Astrocyte (in vitro differentiated cells and primary cell): Measurements from ENCODE around the gene PTPRC.

Experiments used
- EZH2 ChIP-seq: IDR thresholded peaks from 2 replicates; pipeline ENCODE4 v1.6.1; 2012; ENCODE audit warnings: mild to moderate bottlenecking, low read length, inconsistent platforms; ENCODE audit not compliant: insufficient read depth
- TF ChIP-seq, protein P1 (sequence below): IDR thresholded peaks from 2 replicates; pipeline ENCODE4 v1.5.1; 2011; ENCODE audit warnings: low read depth, mild to moderate bottlenecking, inconsistent platforms, low read length, moderate library complexity; ENCODE audit not compliant: insufficient read depth

DNA sequence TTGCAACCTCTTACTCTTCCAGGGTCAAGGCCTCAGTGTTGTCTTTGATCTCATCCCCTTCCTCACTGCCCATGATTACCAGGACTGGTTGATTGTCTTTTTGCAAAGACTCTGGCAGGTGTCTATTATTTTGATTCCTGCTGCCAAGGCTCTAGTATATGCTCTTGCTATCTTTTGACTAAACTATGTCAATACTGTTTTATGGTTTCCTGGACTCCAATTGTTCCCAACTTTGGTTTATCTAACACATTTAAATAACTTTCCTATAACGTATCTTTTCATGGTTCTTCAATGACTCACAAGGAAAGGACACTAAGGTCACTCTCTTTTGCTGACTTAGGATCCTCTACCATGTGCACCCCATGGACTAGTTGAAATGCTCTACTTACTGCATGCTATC, 141.5 kb downstream of the PTPRC start:
- TF ChIP-seq, protein P1, sequence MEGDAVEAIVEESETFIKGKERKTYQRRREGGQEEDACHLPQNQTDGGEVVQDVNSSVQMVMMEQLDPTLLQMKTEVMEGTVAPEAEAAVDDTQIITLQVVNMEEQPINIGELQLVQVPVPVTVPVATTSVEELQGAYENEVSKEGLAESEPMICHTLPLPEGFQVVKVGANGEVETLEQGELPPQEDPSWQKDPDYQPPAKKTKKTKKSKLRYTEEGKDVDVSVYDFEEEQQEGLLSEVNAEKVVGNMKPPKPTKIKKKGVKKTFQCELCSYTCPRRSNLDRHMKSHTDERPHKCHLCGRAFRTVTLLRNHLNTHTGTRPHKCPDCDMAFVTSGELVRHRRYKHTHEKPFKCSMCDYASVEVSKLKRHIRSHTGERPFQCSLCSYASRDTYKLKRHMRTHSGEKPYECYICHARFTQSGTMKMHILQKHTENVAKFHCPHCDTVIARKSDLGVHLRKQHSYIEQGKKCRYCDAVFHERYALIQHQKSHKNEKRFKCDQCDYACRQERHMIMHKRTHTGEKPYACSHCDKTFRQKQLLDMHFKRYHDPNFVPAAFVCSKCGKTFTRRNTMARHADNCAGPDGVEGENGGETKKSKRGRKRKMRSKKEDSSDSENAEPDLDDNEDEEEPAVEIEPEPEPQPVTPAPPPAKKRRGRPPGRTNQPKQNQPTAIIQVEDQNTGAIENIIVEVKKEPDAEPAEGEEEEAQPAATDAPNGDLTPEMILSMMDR = no peak
- no peak for TF ChIP-seq EZH2
